ENCODE data around the gene CUTA.
"Not testable (repeated sequence)": the region's sequence is repeated elsewhere in the genome, so short reads cannot be mapped to it uniquely, and the experiment has no call there.

CUTA gene

GRCh38 chr6:33390767-33391277 is 27.1 kb downstream of the CUTA start:
- DNase-seq (no peak), ATAC-seq (replicated peaks) (peak; percentile 0 to 1)
- H3K27me3 Mint-ChIP-seq: no peaks in the 10 kb centered on the region
- peak overlapping the region; percentile 83 for H3K4me3 Mint-ChIP-seq
- H3K36me3 Mint-ChIP-seq: no peaks in the 10 kb centered on the region
- no peaks in the 10 kb centered on the region for H3K9me3 Mint-ChIP-seq
- H3K27ac Mint-ChIP-seq: peak overlapping the region; percentile 91
- peaks cover 15 to 23% of the 10 kb centered on the region in 2 donors for H3K4me1 Mint-ChIP-seq

- Mint-ChIP-seq H3K4me1 (peaks cover 15 to 23% of the 10 kb centered on the region in 2 donors), H3K27ac (no peak overlapping the region), H3K27me3 (no peaks in the 10 kb centered on the region), H3K36me3 (no peaks in the 10 kb centered on the region), H3K4me3 (no peak overlapping the region), H3K9me3 (no peaks in the 10 kb centered on the region)
- ATAC-seq (replicated peaks) (no peak), DNase-seq (no peak)
Measured at GRCh38 chr6:33390173-33390572, 27.7 kb downstream of the CUTA start.

GRCh38 chr6:33384581-33385020 is 33.3 kb downstream of the CUTA start:
- ATAC-seq (replicated peaks): no peak
- Mint-ChIP-seq H3K36me3 (no peaks in the 10 kb centered on the region), H3K9me3 (no peaks in the 10 kb centered on the region), H3K4me3 (no peak overlapping the region), H3K27ac (no peak overlapping the region), H3K27me3 (no peaks in the 10 kb centered on the region), H3K4me1 (no peaks in the 10 kb centered on the region)
- no peak for DNase-seq

GRCh38 chr6:33383427-33384185 is 34.3 kb downstream of the CUTA start:
- H3K27me3 Mint-ChIP-seq: no peaks in the 10 kb centered on the region
- no peaks in the 10 kb centered on the region for H3K36me3 Mint-ChIP-seq
- H3K27ac Mint-ChIP-seq: no peak overlapping the region
- DNase-seq (no peak), ATAC-seq (replicated peaks) (no peak)
- H3K4me3 Mint-ChIP-seq: no peak overlapping the region
- no peaks in the 10 kb centered on the region for H3K4me1 Mint-ChIP-seq
- no peaks in the 10 kb centered on the region for H3K9me3 Mint-ChIP-seq

DNA sequence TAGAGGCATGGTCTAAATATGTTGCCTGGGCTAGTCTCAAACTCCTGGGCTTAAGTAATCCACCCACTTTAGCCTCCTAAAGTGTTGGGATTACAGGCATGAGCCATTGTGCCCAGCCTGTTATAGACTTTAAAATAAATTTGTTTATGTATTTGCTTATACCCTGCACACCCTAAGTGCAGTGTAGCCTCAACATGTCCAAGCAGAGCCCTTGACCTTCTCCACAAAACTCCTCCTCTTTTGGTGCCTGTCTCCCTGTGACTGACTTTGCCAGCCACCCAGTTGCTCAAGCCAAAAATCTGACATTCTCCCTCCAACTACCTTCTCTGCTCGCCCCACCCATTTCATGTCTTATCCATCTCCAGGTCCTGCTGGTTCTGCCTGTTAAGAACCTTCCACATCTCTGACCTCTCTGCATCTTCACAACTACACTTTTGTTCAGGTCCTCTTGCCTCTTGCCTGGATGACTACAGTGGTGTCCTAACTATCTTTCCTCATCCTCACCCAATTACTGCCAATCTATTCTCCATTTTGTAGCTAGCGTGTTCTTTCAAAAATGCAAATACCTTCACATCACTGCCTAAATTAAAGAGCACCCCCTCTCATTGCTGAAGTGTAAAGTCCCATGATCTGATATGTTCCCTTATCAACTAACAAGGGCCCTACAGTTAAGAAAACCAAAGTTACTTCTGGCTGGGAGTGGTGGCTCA is 37.5 kb downstream of the CUTA start:
- ATAC-seq (replicated peaks) (no peak), DNase-seq (no peak)
- Mint-ChIP-seq H3K27me3 (no peaks in the 10 kb centered on the region), H3K4me1 (peaks cover 0 to 2% of the 10 kb centered on the region in 2 donors), H3K9me3 (no peaks in the 10 kb centered on the region), H3K27ac (no peak overlapping the region), H3K4me3 (no peak overlapping the region), H3K36me3 (no peaks in the 10 kb centered on the region)

GRCh38 chr6:33379184-33379583 is 38.7 kb downstream of the CUTA start:
- DNase-seq; H3K4me3 Mint-ChIP-seq; H3K9me3 Mint-ChIP-seq; H3K4me1 Mint-ChIP-seq; H3K27ac Mint-ChIP-seq; ATAC-seq (replicated peaks); H3K27me3 Mint-ChIP-seq; H3K36me3 Mint-ChIP-seq: not testable (repeated sequence)

DNA sequence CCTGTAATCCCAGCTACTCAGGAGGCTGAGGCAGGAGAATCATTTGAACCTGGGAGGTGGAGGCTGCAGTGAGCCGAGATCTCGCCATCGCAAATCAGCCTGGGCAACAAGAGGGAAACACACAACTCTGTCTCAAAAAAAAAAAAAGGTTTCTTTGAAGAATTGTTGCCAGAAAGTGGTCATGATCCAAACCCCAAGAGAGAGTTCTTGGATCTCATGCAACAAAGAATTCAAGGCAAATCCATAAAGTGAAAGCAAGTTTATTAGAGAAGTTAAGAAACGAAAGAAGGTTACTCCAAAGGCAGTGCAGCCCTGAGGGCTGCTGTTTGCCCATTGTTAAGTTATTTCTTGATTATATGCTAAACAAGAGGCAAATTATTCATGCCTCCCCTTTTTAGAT is 40.7 kb downstream of the CUTA start:
- no peaks in the 10 kb centered on the region for H3K27me3 Mint-ChIP-seq
- H3K9me3 Mint-ChIP-seq: no peaks in the 10 kb centered on the region
- DNase-seq (no peak), ATAC-seq (replicated peaks) (no peak)
- H3K36me3 Mint-ChIP-seq: no peaks in the 10 kb centered on the region
- no peak overlapping the region for H3K4me3 Mint-ChIP-seq
- H3K4me1 Mint-ChIP-seq: peaks cover 0 to 2% of the 10 kb centered on the region in 2 donors
- H3K27ac Mint-ChIP-seq: no peak overlapping the region

DNA sequence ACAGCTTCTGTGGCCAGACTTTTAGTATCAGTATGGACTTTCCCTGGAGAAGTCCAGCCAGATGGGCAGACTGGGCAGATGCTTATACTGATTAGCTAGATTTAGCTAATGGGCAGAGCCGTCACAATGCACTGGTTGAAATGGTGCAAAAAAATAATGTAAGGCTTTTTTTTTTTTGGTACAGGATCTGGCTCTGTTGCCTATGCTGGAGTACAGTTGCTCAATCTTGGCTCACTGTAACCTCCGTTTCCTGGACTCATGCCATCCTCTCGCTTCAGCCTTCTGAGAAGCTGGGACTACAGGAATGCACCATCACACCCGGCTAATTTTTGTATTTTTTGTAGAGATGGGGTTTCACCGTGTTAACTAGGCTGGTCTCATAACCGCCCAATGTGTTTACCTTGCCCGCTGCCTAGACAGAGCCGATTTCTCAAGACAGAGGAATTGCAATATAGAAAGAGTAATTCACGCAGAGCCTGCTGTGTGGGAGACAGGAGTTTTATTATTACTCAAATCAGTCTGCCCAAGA is 42.7 kb downstream of the CUTA start:
- Mint-ChIP-seq H3K27me3 (no peaks in the 10 kb centered on the region), H3K4me1 (peaks cover 0 to 2% of the 10 kb centered on the region in 2 donors), H3K4me3 (no peak overlapping the region), H3K36me3 (no peaks in the 10 kb centered on the region), H3K9me3 (no peaks in the 10 kb centered on the region), H3K27ac (no peak overlapping the region)
- no peak for ATAC-seq (replicated peaks)
- no peak for DNase-seq

GRCh38 chr6:33373960-33374910 is 43.7 kb downstream of the CUTA start:
- Mint-ChIP-seq H3K9me3 (no peaks in the 10 kb centered on the region), H3K27me3 (no peaks in the 10 kb centered on the region), H3K4me1 (peaks cover 0 to 2% of the 10 kb centered on the region in 2 donors), H3K36me3 (no peaks in the 10 kb centered on the region), H3K27ac (no peak overlapping the region), H3K4me3 (no peak overlapping the region)
- ATAC-seq (replicated peaks): no peak
- no peak for DNase-seq

DNA sequence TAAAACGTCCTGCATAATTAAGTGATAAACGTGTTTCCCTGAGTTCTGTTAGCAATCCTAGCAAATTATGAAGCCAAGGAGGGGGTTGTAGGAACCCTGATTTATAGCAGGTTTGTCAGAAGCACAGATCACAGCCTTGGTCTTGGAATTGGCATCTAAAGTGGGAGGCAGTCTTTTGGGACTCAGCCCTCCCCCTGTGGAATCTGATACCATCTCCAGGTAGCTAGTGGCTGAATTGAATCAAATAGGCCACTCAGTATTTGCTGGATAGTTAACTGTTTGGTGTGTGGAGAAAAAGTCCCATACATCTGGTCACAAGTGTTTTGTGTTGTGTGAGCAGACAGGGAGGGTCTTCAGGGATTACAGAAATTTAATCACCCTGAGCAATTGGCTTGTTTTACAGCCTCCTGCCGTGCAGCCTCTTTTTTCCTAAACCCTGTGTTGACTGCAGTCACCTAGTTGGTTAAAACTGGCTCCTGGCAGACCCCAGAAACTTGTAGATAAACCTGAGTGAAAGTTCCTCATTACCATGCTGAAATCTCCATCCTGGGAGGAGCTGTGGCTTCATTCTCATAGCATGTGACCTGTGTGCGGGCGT is 45.3 kb downstream of the CUTA start:
- Mint-ChIP-seq H3K9me3 (no peaks in the 10 kb centered on the region), H3K27ac (no peak overlapping the region), H3K4me3 (no peak overlapping the region), H3K4me1 (peaks cover 0 to 2% of the 10 kb centered on the region in 2 donors), H3K27me3 (no peaks in the 10 kb centered on the region), H3K36me3 (no peaks in the 10 kb centered on the region)
- ATAC-seq (replicated peaks) (no peak), DNase-seq (no peak)

DNA sequence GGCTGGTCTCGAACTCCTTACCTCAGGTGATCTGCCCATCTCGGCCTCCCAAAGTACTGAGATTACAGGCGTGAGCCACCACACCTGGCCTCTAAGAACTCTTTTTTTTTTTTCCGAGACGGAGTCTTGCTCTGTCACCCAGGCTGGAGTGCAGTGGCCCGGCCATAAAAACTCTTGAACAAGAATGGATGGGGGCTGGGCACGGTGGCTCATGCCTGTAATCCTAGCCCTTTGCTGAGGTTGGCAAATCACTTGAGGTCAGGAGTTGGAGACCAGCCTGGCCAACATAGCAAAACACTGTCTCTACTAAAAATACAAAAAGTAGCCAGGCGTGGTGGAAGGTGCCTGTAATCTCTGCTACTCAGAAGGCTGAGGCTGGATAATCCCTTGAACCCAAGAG is 46.0 kb downstream of the CUTA start:
- not testable (repeated sequence) for H3K4me1 Mint-ChIP-seq; H3K4me3 Mint-ChIP-seq; H3K36me3 Mint-ChIP-seq; DNase-seq; H3K27ac Mint-ChIP-seq; H3K9me3 Mint-ChIP-seq; ATAC-seq (replicated peaks); H3K27me3 Mint-ChIP-seq

DNA sequence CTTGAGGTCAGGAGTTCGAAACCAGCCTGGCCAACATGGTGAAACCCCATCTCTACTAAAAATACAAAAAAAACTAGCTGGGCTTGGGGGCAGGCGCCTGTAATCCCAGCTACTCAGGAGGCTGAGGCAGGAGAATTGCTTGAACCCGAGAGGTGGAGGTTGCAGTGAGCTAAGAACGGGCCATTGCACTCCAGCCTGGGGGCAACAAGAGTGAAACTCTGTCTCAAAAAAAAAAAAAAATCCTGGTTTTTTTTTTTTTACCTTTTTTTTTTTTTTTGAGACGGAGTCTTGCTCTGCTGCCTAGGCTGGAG is 50.2 kb downstream of the CUTA start:
- not testable (repeated sequence) for H3K36me3 Mint-ChIP-seq, H3K27me3 Mint-ChIP-seq

DNA sequence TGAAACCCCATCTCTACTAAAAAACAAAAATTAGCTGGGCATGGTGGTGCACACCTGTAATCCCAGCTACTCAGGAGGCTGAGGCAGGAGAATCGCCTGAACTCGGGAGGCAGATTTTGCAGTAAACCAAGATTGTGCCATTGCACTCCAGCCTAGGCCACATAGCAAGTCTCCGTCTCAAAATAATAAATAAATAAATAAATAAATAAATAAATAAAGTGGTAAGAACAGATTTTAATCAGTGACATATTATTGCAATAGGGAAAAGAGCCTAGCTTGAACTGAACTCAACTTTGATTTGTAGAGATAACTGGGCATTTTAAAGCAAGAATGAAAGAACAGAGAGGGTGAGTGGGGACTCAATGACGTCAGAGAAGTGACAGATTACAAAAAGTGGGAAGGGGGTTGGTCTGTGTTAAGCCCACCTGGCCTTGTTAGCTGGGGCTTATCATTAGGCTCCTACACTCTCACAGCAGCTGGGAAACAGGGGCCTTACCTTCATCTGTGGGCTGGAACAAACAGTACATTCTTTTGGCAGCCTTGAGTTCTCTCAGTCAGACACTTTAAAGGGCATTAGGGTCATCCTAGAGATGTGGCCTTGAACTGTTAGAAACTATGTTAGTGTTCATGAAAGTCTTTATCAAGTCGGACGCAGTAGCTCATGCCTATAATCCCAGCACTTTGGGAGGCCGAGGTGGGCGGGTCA is 50.7 kb downstream of the CUTA start:
- Mint-ChIP-seq H3K36me3 (no peaks in the 10 kb centered on the region), H3K4me3 (no peak overlapping the region)
- DNase-seq: no peak

More for the DNA sequence above, 50.2 kb downstream of the CUTA start:
- H3K4me3 Mint-ChIP-seq; H3K27ac Mint-ChIP-seq; DNase-seq; ATAC-seq (replicated peaks); H3K4me1 Mint-ChIP-seq; H3K9me3 Mint-ChIP-seq: not testable (repeated sequence)

More for the DNA sequence above, 50.7 kb downstream of the CUTA start:
- Mint-ChIP-seq H3K4me1 (no peaks in the 10 kb centered on the region), H3K27me3 (no peaks in the 10 kb centered on the region), H3K9me3 (no peaks in the 10 kb centered on the region), H3K27ac (no peak overlapping the region)
- no peak for ATAC-seq (replicated peaks)
